ENCODE measurements around the gene IST1. TPM values are rescaled to one million over a fixed set of nuclear protein-coding genes. Genes with fewer than 3 reads are reported as not detected.

Gene IST1
- total RNA-seq, 1 experiment from 2014 or later: 160 TPM

- Histone ChIP-seq H3K4me3 (ENCODE audit: low read length) (no peak overlapping the region), H3K79me2 (ENCODE audit: low read length) (peaks cover 21% of the 10 kb centered on the region), H3K4me2 (ENCODE audit: low read depth, low read length, poor library complexity, severe bottlenecking) (no peak overlapping the region), H3K36me3 (ENCODE audit: insufficient read depth, low read length) (peaks cover 54% of the 10 kb centered on the region), H4K20me1 (ENCODE audit: insufficient read depth, low read depth, low read length) (peaks cover 34% of the 10 kb centered on the region), H3K9ac (ENCODE audit: low read length) (no peak overlapping the region), H3K27ac (ENCODE audit: low read length) (no peak overlapping the region), H3K9me3 (ENCODE audit: low read length) (no peaks in the 10 kb centered on the region), H3K9me2 (replicated peaks; ENCODE audit: insufficient read depth, low read length) (no peaks in the 10 kb centered on the region), H3K4me1 (ENCODE audit: low read length) (peaks cover 29% of the 10 kb centered on the region), H2AFZ (ENCODE audit: low read length) (no peak overlapping the region), H3K27me3 (ENCODE audit: low read length) (no peaks in the 10 kb centered on the region)
- DNase-seq: no peak
These were observed 32.1 kb downstream of the IST1 start for GRCh38 chr16:71927383-71927782.

- Histone ChIP-seq H3K9me2 (replicated peaks; ENCODE audit: insufficient read depth, low read length) (no peaks in the 10 kb centered on the region), H3K27ac (ENCODE audit: low read length) (no peak overlapping the region), H3K9ac (ENCODE audit: low read length) (no peak overlapping the region), H4K20me1 (ENCODE audit: insufficient read depth, low read depth, low read length) (peaks cover 34% of the 10 kb centered on the region), H3K27me3 (ENCODE audit: low read length) (no peaks in the 10 kb centered on the region), H2AFZ (ENCODE audit: low read length) (no peak overlapping the region), H3K4me3 (ENCODE audit: low read length) (no peak overlapping the region), H3K36me3 (ENCODE audit: insufficient read depth, low read length) (peaks cover 50% of the 10 kb centered on the region), H3K4me1 (ENCODE audit: low read length) (peaks cover 29% of the 10 kb centered on the region), H3K79me2 (ENCODE audit: low read length) (peaks cover 20% of the 10 kb centered on the region), H3K4me2 (ENCODE audit: low read depth, low read length, poor library complexity, severe bottlenecking) (no peak overlapping the region), H3K9me3 (ENCODE audit: low read length) (no peaks in the 10 kb centered on the region)
- no peak for DNase-seq
These were observed 32.5 kb downstream of the IST1 start for GRCh38 chr16:71927787-71928186.

- Histone ChIP-seq H3K27me3 (ENCODE audit: low read length) (no peaks in the 10 kb centered on the region), H4K20me1 (ENCODE audit: insufficient read depth, low read depth, low read length) (peaks cover 34% of the 10 kb centered on the region), H3K4me3 (ENCODE audit: low read length) (no peak overlapping the region), H3K9me2 (replicated peaks; ENCODE audit: insufficient read depth, low read length) (no peaks in the 10 kb centered on the region), H3K4me2 (ENCODE audit: low read depth, low read length, poor library complexity, severe bottlenecking) (no peak overlapping the region), H3K79me2 (ENCODE audit: low read length) (peaks cover 14% of the 10 kb centered on the region), H3K4me1 (ENCODE audit: low read length) (peaks cover 29% of the 10 kb centered on the region), H3K9ac (ENCODE audit: low read length) (no peak overlapping the region), H3K36me3 (ENCODE audit: insufficient read depth, low read length) (peaks cover 48% of the 10 kb centered on the region), H3K9me3 (ENCODE audit: low read length) (no peaks in the 10 kb centered on the region), H2AFZ (ENCODE audit: low read length) (no peak overlapping the region), H3K27ac (ENCODE audit: low read length) (no peak overlapping the region)
- DNase-seq: no peak
These were observed 33.7 kb downstream of the IST1 start for GRCh38 chr16:71929048-71929447.

GRCh38 chr16:71930013-71930563 is 34.8 kb downstream of the IST1 start:
- H3K4me3 ChIP-seq (ENCODE audit: low read length): no peak overlapping the region
- H4K20me1 ChIP-seq (ENCODE audit: insufficient read depth, low read depth, low read length): peaks cover 37% of the 10 kb centered on the region
- peaks cover 14% of the 10 kb centered on the region for H3K79me2 ChIP-seq (ENCODE audit: low read length)
- H3K4me2 ChIP-seq (ENCODE audit: low read depth, low read length, poor library complexity, severe bottlenecking): no peak overlapping the region
- no peak overlapping the region for H3K9ac ChIP-seq (ENCODE audit: low read length)
- H2AFZ ChIP-seq (ENCODE audit: low read length): no peak overlapping the region
- no peaks in the 10 kb centered on the region for H3K9me2 ChIP-seq (replicated peaks; ENCODE audit: insufficient read depth, low read length)
- no peak overlapping the region for H3K27ac ChIP-seq (ENCODE audit: low read length)
- peaks cover 29% of the 10 kb centered on the region for H3K4me1 ChIP-seq (ENCODE audit: low read length)
- no peaks in the 10 kb centered on the region for H3K9me3 ChIP-seq (ENCODE audit: low read length)
- no peaks in the 10 kb centered on the region for H3K27me3 ChIP-seq (ENCODE audit: low read length)
- no peak for DNase-seq
- H3K36me3 ChIP-seq (ENCODE audit: insufficient read depth, low read length): peaks cover 41% of the 10 kb centered on the region

- Histone ChIP-seq H3K4me3 (ENCODE audit: low read length) (no peak overlapping the region), H2AFZ (ENCODE audit: low read length) (no peak overlapping the region), H3K27ac (ENCODE audit: low read length) (no peak overlapping the region), H4K20me1 (ENCODE audit: insufficient read depth, low read depth, low read length) (peaks cover 37% of the 10 kb centered on the region), H3K27me3 (ENCODE audit: low read length) (no peaks in the 10 kb centered on the region), H3K9me2 (replicated peaks; ENCODE audit: insufficient read depth, low read length) (no peaks in the 10 kb centered on the region), H3K4me2 (ENCODE audit: low read depth, low read length, poor library complexity, severe bottlenecking) (no peak overlapping the region), H3K36me3 (ENCODE audit: insufficient read depth, low read length) (peaks cover 41% of the 10 kb centered on the region), H3K79me2 (ENCODE audit: low read length) (peaks cover 14% of the 10 kb centered on the region), H3K9me3 (ENCODE audit: low read length) (no peaks in the 10 kb centered on the region), H3K9ac (ENCODE audit: low read length) (no peak overlapping the region), H3K4me1 (ENCODE audit: low read length) (peaks cover 29% of the 10 kb centered on the region)
- DNase-seq: no peak
These were observed 35.7 kb downstream of the IST1 start for GRCh38 chr16:71931001-71931400.

GRCh38 chr16:71931599-71931998 is 36.3 kb downstream of the IST1 start:
- no peaks in the 10 kb centered on the region for H3K9me2 ChIP-seq (replicated peaks; ENCODE audit: insufficient read depth, low read length)
- peaks cover 39% of the 10 kb centered on the region for H3K36me3 ChIP-seq (ENCODE audit: insufficient read depth, low read length)
- no peak overlapping the region for H2AFZ ChIP-seq (ENCODE audit: low read length)
- no peak overlapping the region for H3K4me3 ChIP-seq (ENCODE audit: low read length)
- no peak overlapping the region for H3K9ac ChIP-seq (ENCODE audit: low read length)
- no peaks in the 10 kb centered on the region for H3K9me3 ChIP-seq (ENCODE audit: low read length)
- H3K4me1 ChIP-seq (ENCODE audit: low read length): peaks cover 29% of the 10 kb centered on the region
- peaks cover 37% of the 10 kb centered on the region for H4K20me1 ChIP-seq (ENCODE audit: insufficient read depth, low read depth, low read length)
- no peak overlapping the region for H3K4me2 ChIP-seq (ENCODE audit: low read depth, low read length, poor library complexity, severe bottlenecking)
- H3K27me3 ChIP-seq (ENCODE audit: low read length): no peaks in the 10 kb centered on the region
- H3K27ac ChIP-seq (ENCODE audit: low read length): no peak overlapping the region
- peaks cover 14% of the 10 kb centered on the region for H3K79me2 ChIP-seq (ENCODE audit: low read length)
- peak; percentile 54 for DNase-seq

GRCh38 chr16:71933017-71933416 is 37.7 kb downstream of the IST1 start:
- Histone ChIP-seq H4K20me1 (ENCODE audit: insufficient read depth, low read depth, low read length) (peaks cover 32% of the 10 kb centered on the region), H3K9ac (ENCODE audit: low read length) (no peak overlapping the region), H3K27ac (ENCODE audit: low read length) (no peak overlapping the region)

GRCh38 chr16:71933913-71934695 is 38.8 kb downstream of the IST1 start:
- no peaks in the 10 kb centered on the region for H3K9me3 ChIP-seq (ENCODE audit: low read length)
- no peak for DNase-seq
- no peak overlapping the region for H2AFZ ChIP-seq (ENCODE audit: low read length)
- peaks cover 5% of the 10 kb centered on the region for H3K79me2 ChIP-seq (ENCODE audit: low read length)
- H3K27me3 ChIP-seq (ENCODE audit: low read length): no peaks in the 10 kb centered on the region
- peaks cover 21% of the 10 kb centered on the region for H4K20me1 ChIP-seq (ENCODE audit: insufficient read depth, low read depth, low read length)
- H3K36me3 ChIP-seq (ENCODE audit: insufficient read depth, low read length): peaks cover 23% of the 10 kb centered on the region
- H3K9ac ChIP-seq (ENCODE audit: low read length): no peak overlapping the region
- H3K4me1 ChIP-seq (ENCODE audit: low read length): peaks cover 27% of the 10 kb centered on the region
- H3K4me2 ChIP-seq (ENCODE audit: low read depth, low read length, poor library complexity, severe bottlenecking): no peak overlapping the region
- no peak overlapping the region for H3K4me3 ChIP-seq (ENCODE audit: low read length)
- no peaks in the 10 kb centered on the region for H3K9me2 ChIP-seq (replicated peaks; ENCODE audit: insufficient read depth, low read length)
- no peak overlapping the region for H3K27ac ChIP-seq (ENCODE audit: low read length)

More at GRCh38 chr16:71933017-71933416, 37.7 kb downstream of the IST1 start:
- no peak overlapping the region for H2AFZ ChIP-seq (ENCODE audit: low read length)
- peaks cover 14% of the 10 kb centered on the region for H3K79me2 ChIP-seq (ENCODE audit: low read length)
- peaks cover 29% of the 10 kb centered on the region for H3K4me1 ChIP-seq (ENCODE audit: low read length)
- DNase-seq: no peak
- H3K4me3 ChIP-seq (ENCODE audit: low read length): no peak overlapping the region
- no peaks in the 10 kb centered on the region for H3K9me2 ChIP-seq (replicated peaks; ENCODE audit: insufficient read depth, low read length)
- peaks cover 29% of the 10 kb centered on the region for H3K36me3 ChIP-seq (ENCODE audit: insufficient read depth, low read length)
- H3K4me2 ChIP-seq (ENCODE audit: low read depth, low read length, poor library complexity, severe bottlenecking): no peak overlapping the region
- H3K9me3 ChIP-seq (ENCODE audit: low read length): no peaks in the 10 kb centered on the region
- no peaks in the 10 kb centered on the region for H3K27me3 ChIP-seq (ENCODE audit: low read length)

Data from Karpas-422 (cell line).